Endothelial cell of umbilical vein (primary cell): ENCODE measurements around the gene BARX1. TPM values are rescaled to one million over a fixed set of nuclear protein-coding genes. Genes with fewer than 3 reads are reported as not detected.
"Not testable (repeated sequence)": the region's sequence is repeated elsewhere in the genome, so short reads cannot be mapped to it uniquely, and the experiment has no call there.

Experiments used
- BruUV-seq: library from RNA; stranded (reverse); fragments of 400-500 nt; replicated peaks from 2 replicates; lab custom pipeline; 2021; lab: Mats Ljungman, UMichigan
- CTCF ChIA-PET: fragments of 300-600, 350-600 bp; sonication (Branson Sonifier 250); formaldehyde crosslinking; loops from one replicate; lab custom pipeline; 2021; ENCODE audit warnings: antibody characterized with exemption, inconsistent platforms; lab: Charles Lee
- POLR2A ChIA-PET: fragments of 300-600, 350-600 bp; sonication (Branson Sonifier 250); formaldehyde crosslinking; loops from one replicate; lab custom pipeline; 2021; ENCODE audit warnings: antibody characterized with exemption, inconsistent platforms; lab: Charles Lee
- DNase-seq: peaks from one replicate; pipeline ENCODE4 v3.0.0-alpha.2; 2011; ENCODE audit warnings: low read depth, low spot score
- FAIRE-seq: peaks from 2 replicates; lab custom pipeline; 2011; peaks lifted over from hg19 to GRCh38; lab: Jason Lieb, UNC
- H2AFZ ChIP-seq: 2 replicates; pipeline ENCODE4 v1.6.0; 2012; ENCODE audit warnings: low read depth, low read length, control low read depth, inconsistent platforms
- H3K27ac ChIP-seq: 2 replicates; pipeline ENCODE4 v1.5.1; 2011; ENCODE audit warnings: low read depth, mild to moderate bottlenecking, control low read depth, low read length, moderate library complexity; ENCODE audit not compliant: insufficient read depth
- H3K27me3 ChIP-seq, 2 experiments: 2 replicates each; pipeline versions ENCODE4 v1.6.0 to v1.6.1; 2011; ENCODE audit warnings: low read length in 2 of 2, mixed read lengths in 1 of 2; ENCODE audit not compliant: control insufficient read depth in 2 of 2, insufficient read depth in 2 of 2
- H3K36me3 ChIP-seq, 2 experiments: 2 replicates in 1 of 2; 3 replicates in 1 of 2; pipeline ENCODE4 v1.5.1; 2011; ENCODE audit warnings: low read length in 2 of 2, mild to moderate bottlenecking in 1 of 2, moderate library complexity in 1 of 2; ENCODE audit not compliant: control insufficient read depth in 2 of 2, insufficient read depth in 2 of 2; ENCODE audit errors: extremely low read depth in 1 of 2
- H3K4me1 ChIP-seq: 3 replicates; pipeline ENCODE4 v1.5.1; 2011; ENCODE audit warnings: mild to moderate bottlenecking, low read length; ENCODE audit not compliant: control insufficient read depth, insufficient read depth; ENCODE audit errors: extremely low read depth
- H3K4me2 ChIP-seq: 2 replicates; pipeline ENCODE4 v1.6.1; 2011; ENCODE audit warnings: low read length, control low read depth, mixed read lengths; ENCODE audit not compliant: insufficient read depth
- H3K4me3 ChIP-seq, 3 experiments: fragments of 200-600 bp in 1 of 3; sonication (generic), shearing (Covaris generic) in 1 of 3; replicated peaks in 1 of 3; 2 replicates each; pipeline ENCODE4 v1.5.1; 2011 to 2016; ENCODE audit warnings: control low read depth in 3 of 3, low read length in 3 of 3, mild to moderate bottlenecking in 2 of 3, inconsistent platforms in 1 of 3, low read depth in 1 of 3, moderate library complexity in 1 of 3; ENCODE audit not compliant: insufficient read depth in 1 of 3
- H3K79me2 ChIP-seq: 2 replicates; pipeline ENCODE4 v1.6.0; 2012; ENCODE audit warnings: low read length, inconsistent platforms; ENCODE audit not compliant: control insufficient read depth, insufficient read depth
- H3K9ac ChIP-seq: replicated peaks from 2 replicates; pipeline ENCODE3; 2011; ENCODE audit warnings: low read length, control low read depth; ENCODE audit not compliant: insufficient read depth; ENCODE audit errors: extremely low read depth
- H3K9me1 ChIP-seq: replicated peaks from 3 replicates; pipeline ENCODE4 v1.6.0; 2011; ENCODE audit warnings: mild to moderate bottlenecking, low read length; ENCODE audit not compliant: control insufficient read depth, insufficient read depth; ENCODE audit errors: extremely low read depth
- H3K9me3 ChIP-seq: replicated peaks from 2 replicates; pipeline ENCODE4 v1.5.1; 2012; ENCODE audit warnings: low read length, inconsistent platforms; ENCODE audit not compliant: control insufficient read depth, insufficient read depth
- H4K20me1 ChIP-seq: replicated peaks from 2 replicates; pipeline ENCODE3; 2011; ENCODE audit warnings: mild to moderate bottlenecking, low read length; ENCODE audit not compliant: control insufficient read depth, insufficient read depth; ENCODE audit errors: extremely low read depth
- EZH2 ChIP-seq: IDR thresholded peaks from 2 replicates; pipeline ENCODE4 v1.6.1; 2012; ENCODE audit warnings: borderline replicate concordance, low read depth, mild to moderate bottlenecking, moderate library complexity, low read length, inconsistent platforms; ENCODE audit not compliant: severe bottlenecking
- FOS ChIP-seq: IDR thresholded peaks from 2 replicates; pipeline ENCODE4 v1.6.1; 2011; ENCODE audit warnings: mild to moderate bottlenecking, low read length, moderate library complexity, borderline replicate concordance; ENCODE audit not compliant: insufficient read depth
- JUN ChIP-seq: IDR thresholded peaks from 2 replicates; pipeline ENCODE4 v1.6.1; 2011; ENCODE audit warnings: borderline replicate concordance, low read depth; ENCODE audit not compliant: insufficient read length, insufficient read depth
- MAX ChIP-seq: IDR thresholded peaks from 2 replicates; pipeline ENCODE4 v1.6.1; 2011; ENCODE audit not compliant: insufficient read depth, insufficient read length
- MYC ChIP-seq: IDR thresholded peaks from one replicate; pipeline ENCODE4 v1.6.1; 2011; ENCODE audit warnings: mild to moderate bottlenecking, low read depth, low read length
- POLR2A ChIP-seq: IDR thresholded peaks from 2 replicates; pipeline ENCODE4 v1.6.1; 2012; ENCODE audit warnings: low read depth, mild to moderate bottlenecking, control low read depth, low read length
- POLR2AphosphoS5 ChIP-seq: IDR thresholded peaks from 2 replicates; pipeline ENCODE4 v1.6.1; 2012; ENCODE audit warnings: low read depth, mild to moderate bottlenecking, control low read depth, low read length, moderate library complexity; ENCODE audit not compliant: insufficient read depth
- dilution Hi-C: fragments of 300-500 bp; cut with MboI; formaldehyde crosslinking; loops from one replicate; pipeline ENCODE4 v1.15.0; 2019; ENCODE audit warnings: low sequenced_read_pairs; ENCODE audit not compliant: extremely low pct_ligation_motif_present
- intact Hi-C: fragments of 100-400 bp; cut with micrococcal nuclease; formaldehyde crosslinking; loops from one replicate; pipeline ENCODE4 v1.10.0; 2022
- polyA plus RNA-seq, 4 experiments: library from polyadenylated mRNA; depleted of rRNA in 3 of 4; stranded (reverse) in 3 of 4; unstranded in 1 of 4; fragments of >200 nt; gene quantifications; 2 replicates each; pipeline versions ENCODE4 v1.2.1 to v1.2.3, GENCODE V29; 2011 to 2012; ENCODE audit warnings: missing spikeins in 1 of 4
- total RNA-seq: library from RNA; stranded (reverse); gene quantifications from 2 replicates; pipeline ENCODE4 v1.2.3, GENCODE V29; 2021

Gene BARX1
- total and polyA plus RNA-seq, 2 donors (not counting 3 experiments of a cell fraction or from before 2014, with no cell fraction given), result not detected

GRCh38 chr9:93940951-93941350 is 14.2 kb downstream of the BARX1 start:
- no peaks in the 10 kb centered on the region for H3K4me1 ChIP-seq
- TF ChIP-seq MYC (no peak), POLR2A (no peak), FOS (no peak), EZH2 (no peak), MAX (no peak), JUN (no peak), POLR2AphosphoS5 (no peak)

GRCh38 chr9:93939589-93939988 is 15.6 kb downstream of the BARX1 start:
- H3K9me3 ChIP-seq, H3K36me3 ChIP-seq, H3K4me3 ChIP-seq, H3K4me1 ChIP-seq, DNase-seq, H4K20me1 ChIP-seq, H3K9ac ChIP-seq, H3K27ac ChIP-seq, FAIRE-seq, H2AFZ ChIP-seq, intact Hi-C loops, BruUV-seq, H3K4me2 ChIP-seq, H3K79me2 ChIP-seq, POLR2A ChIA-PET, H3K9me1 ChIP-seq, CTCF ChIA-PET, dilution Hi-C loops: not testable (repeated sequence)
- H3K27me3 ChIP-seq, result peaks cover 18 to 20% of the 10 kb centered on the region in 2 experiments

More at GRCh38 chr9:93940951-93941350, 14.2 kb downstream of the BARX1 start:
- H3K9ac ChIP-seq, result no peak overlapping the region
- H3K4me2 ChIP-seq, result no peak overlapping the region
- FAIRE-seq (no peak), DNase-seq (no peak)
- dilution Hi-C loops (no loop called here), intact Hi-C loops (no loop called here)
- no peak overlapping the region for H3K4me3 ChIP-seq
- H3K27me3 ChIP-seq, result peaks cover 32 to 34% of the 10 kb centered on the region in 2 experiments
- no peak overlapping the region for H3K27ac ChIP-seq
- H4K20me1 ChIP-seq, result no peaks in the 10 kb centered on the region
- no peaks in the 10 kb centered on the region for H3K9me3 ChIP-seq
- CTCF ChIA-PET, result no interaction called here
- POLR2A ChIA-PET, result no interaction called here
- no peaks in the 10 kb centered on the region for H3K79me2 ChIP-seq
- no peaks in the 10 kb centered on the region for H3K9me1 ChIP-seq
- H3K36me3 ChIP-seq, result no peaks in the 10 kb centered on the region
- no peak overlapping the region for H2AFZ ChIP-seq
- no TSS peak for BruUV-seq
